ENCODE results near the gene CIBAR2. TPM values are rescaled to one million over a fixed set of nuclear protein-coding genes. Genes with fewer than 3 reads are reported as not detected.

CIBAR2 gene
- total and polyA plus RNA-seq, 2 experiments from 2014 or later, result not detected

GRCh38 chr16:85049706-85050305, 62.5 kb downstream of the CIBAR2 start (continued):
- TF ChIP-seq REST (IDR thresholded peaks at IDR 0.05; ENCODE audit: unreplicated experiment) (no peak), ZNF331 (CRISPR knock-in tag; IDR thresholded peaks at IDR 0.05; ENCODE audit: low read depth) (no peak), NANOG (IDR thresholded peaks at IDR 0.05; ENCODE audit: borderline replicate concordance) (no peak), ZNF114 (CRISPR knock-in tag; IDR thresholded peaks at IDR 0.05) (no peak), EZH2phosphoT487 (IDR thresholded peaks at IDR 0.05; ENCODE audit: unreplicated experiment) (no peak), JUNB (IDR thresholded peaks at IDR 0.05; ENCODE audit: unreplicated experiment) (no peak), ETS1 (IDR thresholded peaks at IDR 0.05) (no peak), POLR2AphosphoS5 (IDR thresholded peaks at IDR 0.05; ENCODE audit: low read depth) (no peak)
- TF ChIP-seq, protein P1, sequence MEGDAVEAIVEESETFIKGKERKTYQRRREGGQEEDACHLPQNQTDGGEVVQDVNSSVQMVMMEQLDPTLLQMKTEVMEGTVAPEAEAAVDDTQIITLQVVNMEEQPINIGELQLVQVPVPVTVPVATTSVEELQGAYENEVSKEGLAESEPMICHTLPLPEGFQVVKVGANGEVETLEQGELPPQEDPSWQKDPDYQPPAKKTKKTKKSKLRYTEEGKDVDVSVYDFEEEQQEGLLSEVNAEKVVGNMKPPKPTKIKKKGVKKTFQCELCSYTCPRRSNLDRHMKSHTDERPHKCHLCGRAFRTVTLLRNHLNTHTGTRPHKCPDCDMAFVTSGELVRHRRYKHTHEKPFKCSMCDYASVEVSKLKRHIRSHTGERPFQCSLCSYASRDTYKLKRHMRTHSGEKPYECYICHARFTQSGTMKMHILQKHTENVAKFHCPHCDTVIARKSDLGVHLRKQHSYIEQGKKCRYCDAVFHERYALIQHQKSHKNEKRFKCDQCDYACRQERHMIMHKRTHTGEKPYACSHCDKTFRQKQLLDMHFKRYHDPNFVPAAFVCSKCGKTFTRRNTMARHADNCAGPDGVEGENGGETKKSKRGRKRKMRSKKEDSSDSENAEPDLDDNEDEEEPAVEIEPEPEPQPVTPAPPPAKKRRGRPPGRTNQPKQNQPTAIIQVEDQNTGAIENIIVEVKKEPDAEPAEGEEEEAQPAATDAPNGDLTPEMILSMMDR (conservative IDR thresholded peaks at IDR 0.05; ENCODE audit: low read depth in 2 of 2), result no peak

DNA sequence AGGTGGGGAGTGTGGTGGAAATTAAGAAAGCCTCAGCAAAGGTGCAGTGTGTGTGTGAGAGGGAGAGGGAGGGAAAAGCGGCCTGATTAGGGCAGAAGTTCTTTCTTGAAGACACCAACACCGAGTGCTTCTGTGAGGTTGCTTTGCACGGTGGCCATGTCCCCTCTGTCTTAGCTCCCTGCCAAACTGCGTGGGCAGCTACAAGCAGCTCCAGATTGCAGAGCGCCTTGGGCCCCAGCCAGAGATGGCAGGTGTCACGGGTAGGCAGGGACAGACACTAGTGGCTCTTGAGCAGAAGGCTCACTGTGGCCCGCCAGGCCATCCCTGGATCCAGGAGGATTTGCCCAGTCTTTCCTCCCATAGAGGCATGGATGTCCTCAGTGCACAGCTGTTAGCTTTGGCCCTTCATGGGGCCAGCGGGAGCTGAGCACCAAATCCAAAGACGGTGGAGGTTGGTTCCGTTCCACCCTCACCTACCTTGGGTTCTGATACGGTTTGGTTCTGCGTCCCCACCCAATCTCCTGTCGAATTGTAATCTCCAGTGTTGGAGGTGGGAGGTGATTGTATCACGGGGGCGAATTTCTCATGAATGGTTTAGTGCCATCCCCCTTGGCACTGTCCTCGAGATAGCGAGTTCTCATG, 63.2 kb downstream of the CIBAR2 start:
- Histone ChIP-seq H4K20me1 (replicated peaks; ENCODE audit: insufficient read depth) (no peaks in the 10 kb centered on the region; the same call in 1 of the 2 replicates), H3K9me2 (ENCODE audit: insufficient read depth) (no peaks in the 10 kb centered on the region), H2AFZ (no peak overlapping the region), H3K27ac (ENCODE audit: low read depth) (no peak overlapping the region), H3K4me3 (no peak overlapping the region), H3K27me3 (ENCODE audit: insufficient read depth) (no peaks in the 10 kb centered on the region), H3K4me2 (no peak overlapping the region), H3K79me2 (replicated peaks; ENCODE audit: insufficient read depth) (no peaks in the 10 kb centered on the region), H3F3A (replicated peaks; ENCODE audit: low read depth) (no peaks in the 10 kb centered on the region), H3K4me1 (ENCODE audit: insufficient read depth) (no peaks in the 10 kb centered on the region), H3K36me3 (ENCODE audit: insufficient read depth) (no peaks in the 10 kb centered on the region)
- DNase-seq (ENCODE audit: low spot score) (no peak), ATAC-seq (no peak)
- no peak overlapping the region for H3K4me3 Mint-ChIP-seq
- no peaks in the 10 kb centered on the region for H3K9me3 Mint-ChIP-seq
- H3K27me3 Mint-ChIP-seq (ENCODE audit: insufficient read depth, low read depth, poor library complexity), result peaks cover 6% of the 10 kb centered on the region
- H3K27ac Mint-ChIP-seq, result no peak overlapping the region
- no peak for TF ChIP-seq EZH2phosphoT487 (IDR thresholded peaks at IDR 0.05; ENCODE audit: unreplicated experiment)
- TF ChIP-seq POLR2AphosphoS5 (IDR thresholded peaks at IDR 0.05; ENCODE audit: low read depth), result no peak
- no peak for TF ChIP-seq STAT1 (IDR thresholded peaks at IDR 0.05; ENCODE audit: unreplicated experiment)
- TF ChIP-seq EZH2 (IDR thresholded peaks at IDR 0.05; ENCODE audit: low read depth, unreplicated experiment), result no peak
- no peak for TF ChIP-seq ETS1 (IDR thresholded peaks at IDR 0.05)
- no peak for TF ChIP-seq JUNB (IDR thresholded peaks at IDR 0.05; ENCODE audit: unreplicated experiment)
- no peaks in the 10 kb centered on the region; the same call in 1 of the 3 replicates for H3K4me1 Mint-ChIP-seq
- H3K36me3 Mint-ChIP-seq (ENCODE audit: low read depth), result no peaks in the 10 kb centered on the region
